Measurements from ENCODE around the gene CROCC2. TPM values are rescaled to one million over a fixed set of nuclear protein-coding genes. Genes with fewer than 3 reads are reported as not detected.
A peak's percentile ranks its signal among the peaks of the same experiment; 100 is the strongest.

Gene CROCC2
- total and polyA plus RNA-seq, 11 donors: not detected

DNA sequence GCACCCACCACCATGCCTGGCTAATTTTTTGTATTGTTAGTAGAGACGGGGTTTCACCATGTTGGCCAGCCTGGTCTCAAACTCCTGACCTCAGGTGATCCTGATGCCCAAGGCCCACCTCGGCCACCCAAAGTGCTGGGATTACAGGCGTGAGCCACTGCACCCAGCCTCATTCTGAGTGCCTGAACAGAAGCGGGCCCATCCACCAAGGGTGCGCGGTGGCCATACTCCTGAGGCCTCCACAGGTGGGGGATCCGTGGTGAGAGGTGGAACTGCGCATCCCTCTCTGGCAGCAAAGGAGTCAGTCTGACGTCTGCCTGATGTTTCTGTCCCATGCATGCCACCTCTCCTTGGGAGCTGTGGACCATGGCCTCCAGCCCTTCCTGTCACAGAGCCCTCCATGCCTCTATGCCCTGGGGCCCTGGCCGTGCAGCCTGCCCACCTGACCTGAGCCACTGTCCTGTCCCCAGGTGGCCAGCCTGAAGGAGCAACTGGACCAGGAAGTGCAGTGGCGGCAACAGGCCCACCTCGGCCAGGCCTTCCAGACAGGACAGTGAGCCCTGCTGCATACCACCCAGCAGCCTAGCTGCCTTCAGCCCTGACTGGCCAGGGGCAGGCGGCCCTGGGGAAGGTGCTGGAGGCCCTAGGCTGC is 84.7 kb downstream of the CROCC2 start:
- WGBS, 4 donors: 87 to 95% (median 94%) methylated on average over 13 of the region's 13 CpGs
- H3K4me1 ChIP-seq: peaks cover 0 to 48% (median 26%) of the 10 kb centered on the region in 12 donors
- peak overlapping the region in 11 of 12 donors; percentile 27 to 74 (median 55) for H3K27ac ChIP-seq
- ATAC-seq: no peak
- no peak overlapping the region for H3K4me3 ChIP-seq
- peaks cover 0 to 12% (median 0%) of the 10 kb centered on the region in 12 donors for H3K9me3 ChIP-seq
- no peaks in the 10 kb centered on the region for H3K27me3 ChIP-seq
- TF ChIP-seq, protein P1, sequence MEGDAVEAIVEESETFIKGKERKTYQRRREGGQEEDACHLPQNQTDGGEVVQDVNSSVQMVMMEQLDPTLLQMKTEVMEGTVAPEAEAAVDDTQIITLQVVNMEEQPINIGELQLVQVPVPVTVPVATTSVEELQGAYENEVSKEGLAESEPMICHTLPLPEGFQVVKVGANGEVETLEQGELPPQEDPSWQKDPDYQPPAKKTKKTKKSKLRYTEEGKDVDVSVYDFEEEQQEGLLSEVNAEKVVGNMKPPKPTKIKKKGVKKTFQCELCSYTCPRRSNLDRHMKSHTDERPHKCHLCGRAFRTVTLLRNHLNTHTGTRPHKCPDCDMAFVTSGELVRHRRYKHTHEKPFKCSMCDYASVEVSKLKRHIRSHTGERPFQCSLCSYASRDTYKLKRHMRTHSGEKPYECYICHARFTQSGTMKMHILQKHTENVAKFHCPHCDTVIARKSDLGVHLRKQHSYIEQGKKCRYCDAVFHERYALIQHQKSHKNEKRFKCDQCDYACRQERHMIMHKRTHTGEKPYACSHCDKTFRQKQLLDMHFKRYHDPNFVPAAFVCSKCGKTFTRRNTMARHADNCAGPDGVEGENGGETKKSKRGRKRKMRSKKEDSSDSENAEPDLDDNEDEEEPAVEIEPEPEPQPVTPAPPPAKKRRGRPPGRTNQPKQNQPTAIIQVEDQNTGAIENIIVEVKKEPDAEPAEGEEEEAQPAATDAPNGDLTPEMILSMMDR (IDR thresholded peaks at IDR 0.05): no peak
- TF ChIP-seq POLR2A (IDR thresholded peaks at IDR 0.05): no peak
- peak in 2 of 5 donors; percentile 27 to 34 for DNase-seq
- intact Hi-C loops (cut with DNase I): loop anchor here in 5 of 10 donors (2.0 to 10.0 kb wide), 5 partner anchors 76 to 426 kb away; partner anchors contain the start of genes DUSP28 (in 1 of the 5) and RNPEPL1 (in 1 of the 5)
- no peaks in the 10 kb centered on the region for H3K36me3 ChIP-seq

DNA sequence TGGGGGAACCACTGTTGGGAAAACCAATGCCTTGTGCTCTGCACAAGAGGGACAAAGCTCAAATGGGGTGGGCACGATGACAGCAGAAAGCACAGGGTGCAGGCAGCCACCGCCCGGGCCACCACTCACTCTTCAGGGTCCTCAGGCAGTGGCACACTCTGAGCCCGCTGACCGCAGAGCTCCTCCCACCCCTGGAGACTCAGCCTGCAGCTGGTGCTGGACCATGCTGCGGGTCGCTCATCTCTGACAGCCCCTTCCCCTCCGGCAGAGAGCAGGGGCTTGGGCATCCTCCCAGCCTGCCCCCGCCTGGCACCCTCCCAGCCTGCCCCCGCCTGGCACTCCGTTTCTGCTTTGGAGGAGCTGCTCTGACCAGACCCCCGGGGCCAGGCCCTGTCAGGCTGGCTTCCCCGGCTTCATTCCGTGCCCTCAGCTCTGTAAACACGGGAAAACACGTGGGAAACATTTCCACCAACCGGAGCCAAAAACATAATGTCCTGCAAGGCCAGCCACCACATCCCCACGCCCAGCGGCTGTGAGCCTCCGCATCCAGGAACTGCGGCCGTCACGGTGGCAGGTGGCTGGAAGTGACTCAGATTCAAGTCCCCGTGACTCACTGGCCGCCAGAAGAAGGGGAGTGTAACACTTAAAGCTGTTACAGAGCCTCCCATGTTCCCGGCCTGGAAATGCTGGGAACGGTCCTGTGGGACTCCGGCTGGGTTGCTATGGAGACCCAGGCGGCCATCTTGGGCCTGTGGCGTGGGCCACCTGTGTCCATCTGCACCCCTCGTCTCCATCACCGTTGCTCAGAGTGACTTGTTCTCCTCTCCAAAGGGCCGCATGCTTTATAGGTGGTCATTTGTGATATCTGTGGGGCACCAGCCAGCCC is 85.5 kb downstream of the CROCC2 start:
- H3K36me3 ChIP-seq: no peaks in the 10 kb centered on the region
- TF ChIP-seq, protein P1 (IDR thresholded peaks at IDR 0.05): no peak
- peak in 1 of 2 donors; percentile 15 for TF ChIP-seq POLR2A (IDR thresholded peaks at IDR 0.05)
- peak; percentile 70 to 93 (median 86) for DNase-seq
- peaks cover 0 to 12% (median 0%) of the 10 kb centered on the region in 12 donors for H3K9me3 ChIP-seq
- H3K4me1 ChIP-seq: peaks cover 0 to 55% (median 28%) of the 10 kb centered on the region in 12 donors
- no peaks in the 10 kb centered on the region for H3K27me3 ChIP-seq
- intact Hi-C loops (cut with DNase I): loop anchor here in 5 of 10 donors (2.0 to 10.0 kb wide), 5 partner anchors 77 to 427 kb away; partner anchors contain the start of genes DUSP28 (in 1 of the 5) and RNPEPL1 (in 1 of the 5)
- H3K27ac ChIP-seq: peak overlapping the region in 11 of 12 donors; percentile 30 to 77 (median 58)
- no peak overlapping the region for H3K4me3 ChIP-seq
- ATAC-seq: peak; percentile 77 to 89 (median 84)
- WGBS, 4 donors: 44 to 62% (median 50%) methylated on average over 13 to 33 of the region's 33 CpGs

DNA sequence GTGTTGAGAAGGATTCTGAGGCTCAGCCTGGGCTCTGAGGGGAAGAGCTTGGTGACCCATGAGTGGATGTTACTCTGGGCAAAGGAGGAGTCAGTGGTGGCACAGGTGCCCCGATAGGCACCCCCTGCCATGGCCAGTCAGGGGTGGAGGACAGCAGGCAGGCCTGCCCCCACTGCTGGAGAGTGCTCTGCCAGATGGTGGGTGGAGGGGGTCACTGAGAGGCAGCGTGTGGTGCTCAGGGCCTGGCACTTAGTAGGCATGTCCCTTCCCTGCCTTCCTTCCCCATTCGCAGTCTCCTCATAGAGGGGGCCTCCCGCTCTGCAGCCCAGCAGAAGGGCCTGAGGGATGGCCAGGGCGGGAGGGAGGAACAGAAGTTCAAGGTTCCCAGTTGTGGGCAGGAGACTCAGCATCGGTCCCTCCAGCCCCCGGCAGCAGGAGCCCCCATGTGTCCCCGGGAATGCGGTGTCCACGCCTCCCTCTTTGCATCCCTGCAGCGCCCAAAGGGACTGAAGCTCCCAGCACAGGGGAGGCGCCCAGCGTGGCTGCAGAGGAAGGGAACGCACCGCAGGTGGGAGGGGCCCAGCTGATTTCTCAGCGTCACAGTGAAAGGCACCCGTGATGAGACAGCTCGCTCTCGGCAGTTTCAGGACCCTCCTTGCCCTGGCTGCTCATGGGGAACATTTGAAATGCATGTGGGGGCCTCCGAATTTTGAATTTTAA is 86.6 kb downstream of the CROCC2 start:
- ATAC-seq (no peak), DNase-seq (peak in 3 of 5 donors; percentile 10 to 27 (median 16))
- peaks cover 0 to 55% (median 27%) of the 10 kb centered on the region in 12 donors for H3K4me1 ChIP-seq
- peak overlapping the region in 3 of 12 donors; percentile 61 to 74 (median 67) for H3K27ac ChIP-seq
- H3K27me3 ChIP-seq: no peaks in the 10 kb centered on the region
- no peak overlapping the region for H3K4me3 ChIP-seq
- peaks cover 0 to 12% (median 0%) of the 10 kb centered on the region in 12 donors for H3K9me3 ChIP-seq
- WGBS, 4 donors: 66 to 82% (median 77%) methylated on average over 19 to 20 of the region's 20 CpGs
- intact Hi-C loops (cut with DNase I): loop anchor here in 3 of 10 donors (5.0 to 10.0 kb wide), 3 partner anchors 78 to 428 kb away; partner anchors contain the start of genes DUSP28 (in 1 of the 3) and RNPEPL1 (in 1 of the 3)
- H3K36me3 ChIP-seq: no peaks in the 10 kb centered on the region
- TF ChIP-seq, protein P1 (IDR thresholded peaks at IDR 0.05): no peak
- no peak for TF ChIP-seq POLR2A (IDR thresholded peaks at IDR 0.05)

Data from heart left ventricle (tissue), 16 donors.